K562 (cell line): ENCODE results near the gene PRDX6. TPM values are rescaled to one million over a fixed set of nuclear protein-coding genes. Genes with fewer than 3 reads are reported as not detected.
A peak's percentile ranks its signal among the peaks of the same experiment; 100 is the strongest.

Experiments
- ATAC-seq: fragments of 200-7000 bp; cut with Tn5 transposase; 3 replicates; pipeline ENCODE4 v1.9.1; 2020; ENCODE audit warnings: moderate library complexity
- BruUV-seq: library from RNA; stranded (reverse); fragments of 400-500 nt; replicated peaks from 2 replicates; lab custom pipeline; 2021; lab: Mats Ljungman, UMichigan
- CTCF ChIA-PET: fragments of 300-600 bp; formaldehyde crosslinking; extraction: SDS; loops from one replicate; lab custom pipeline; 2021; ENCODE audit warnings: low intra/inter-chr PET ratio; lab: Yijun Ruan, JAX
- POLR2A ChIA-PET: fragments of 300-600, 350-650 bp; sonication (Branson Sonifier 250); formaldehyde crosslinking; extraction: SDS; loops from one replicate; lab custom pipeline; 2021; ENCODE audit warnings: antibody characterized with exemption, inconsistent platforms; lab: Yijun Ruan, JAX
- DNase-seq, 4 experiments: peaks; one replicate each; pipeline versions ENCODE4 v3.0.0 to v3.0.0-alpha.2; 2011 to 2018; ENCODE audit warnings: low spot score in 3 of 4, mixed read lengths in 3 of 4; ENCODE audit errors: extremely low read depth in 1 of 4
- FAIRE-seq: peaks from 2 replicates; lab custom pipeline; 2011; peaks lifted over from hg19 to GRCh38; lab: Jason Lieb, UNC
- H2AFZ ChIP-seq: 2 replicates; pipeline ENCODE4 v1.6.0; 2011; ENCODE audit warnings: low read depth, low read length, control low read depth, inconsistent platforms
- H3K27ac ChIP-seq: fragments of 200-600 bp; 3 replicates; pipeline ENCODE4 v1.8.0; 2011; ENCODE audit warnings: low read depth, mild to moderate bottlenecking, control low read depth, inconsistent platforms, low read length, moderate library complexity, mixed read lengths; ENCODE audit errors: extremely low read depth
- H3K27me3 ChIP-seq, 2 experiments: fragments of 300-600 bp in 1 of 2; 2 replicates in 1 of 2; 3 replicates in 1 of 2; pipeline versions ENCODE4 v1.6.0 to v1.8.0; 2011; ENCODE audit warnings: inconsistent platforms in 2 of 2, low read length in 2 of 2, mild to moderate bottlenecking in 1 of 2, mixed read lengths in 1 of 2, moderate library complexity in 1 of 2; ENCODE audit not compliant: control insufficient read depth in 2 of 2, insufficient read depth in 2 of 2
- H3K36me3 ChIP-seq: fragments of 300-600 bp; 3 replicates; pipeline ENCODE4 v1.8.0; 2011; ENCODE audit warnings: mild to moderate bottlenecking, low read length, inconsistent platforms; ENCODE audit not compliant: control insufficient read depth, insufficient read depth
- H3K4me1 ChIP-seq, 2 experiments: fragments of 200-600 bp in 1 of 2; replicated peaks in 1 of 2; 2 replicates in 1 of 2; 3 replicates in 1 of 2; pipeline versions ENCODE4 v1.5.1 to v1.8.0; 2011; ENCODE audit warnings: inconsistent platforms in 2 of 2, low read length in 2 of 2, mild to moderate bottlenecking in 1 of 2, mixed read lengths in 1 of 2, moderate library complexity in 1 of 2; ENCODE audit not compliant: control insufficient read depth in 2 of 2, insufficient read depth in 2 of 2
- H3K4me2 ChIP-seq: 2 replicates; pipeline ENCODE4 v1.6.1; 2011; ENCODE audit warnings: low read length, control low read depth, inconsistent platforms, mixed read lengths; ENCODE audit not compliant: insufficient read depth
- H3K4me3 ChIP-seq: fragments of 200-600 bp; sonication (generic), shearing (Covaris generic); 2 replicates; pipeline ENCODE4 v1.5.1; 2016; ENCODE audit warnings: control low read depth, inconsistent platforms
- H3K79me2 ChIP-seq: fragments of 200-600 bp; 3 replicates; pipeline ENCODE4 v1.8.0; 2011; ENCODE audit warnings: low read length, inconsistent platforms; ENCODE audit not compliant: control insufficient read depth, insufficient read depth
- H3K9ac ChIP-seq, 2 experiments: 2 replicates each; pipeline versions ENCODE4 v1.6.0 to v1.6.1; 2011; ENCODE audit warnings: low read depth in 2 of 2, low read length in 2 of 2, control low read depth in 1 of 2, inconsistent platforms in 1 of 2, mild to moderate bottlenecking in 1 of 2, mixed read lengths in 1 of 2; ENCODE audit not compliant: insufficient read depth in 1 of 2
- H3K9me1 ChIP-seq: one replicate; pipeline ENCODE4 v1.6.0; 2011; ENCODE audit warnings: inconsistent platforms, mild to moderate bottlenecking, low read length, moderate library complexity; ENCODE audit not compliant: control insufficient read depth, insufficient read depth
- H3K9me3 ChIP-seq: replicated peaks from 2 replicates; pipeline ENCODE4 v1.5.1; 2011; ENCODE audit warnings: low read depth, low read length, inconsistent platforms; ENCODE audit not compliant: control insufficient read depth, insufficient read depth
- H4K20me1 ChIP-seq: replicated peaks from 2 replicates; pipeline ENCODE4 v1.6.1; 2011; ENCODE audit warnings: low read length, inconsistent platforms, mixed read lengths; ENCODE audit not compliant: control insufficient read depth, insufficient read depth
- ARID1B ChIP-seq: fragments of 450-650 bp; IDR thresholded peaks from 2 replicates; pipeline ENCODE4 v1.6.1; 2016; ENCODE audit warnings: antibody characterized with exemption, mild to moderate bottlenecking, inconsistent platforms
- CBFA2T3 ChIP-seq: fragments of 450-650 bp; IDR thresholded peaks from 2 replicates; pipeline ENCODE4 v1.6.1; 2017
- RBFOX2 ChIP-seq: fragments of 200-400 bp; formaldehyde crosslinking; IDR thresholded peaks from 2 replicates; pipeline ENCODE4 v1.6.1; 2017; ENCODE audit warnings: low read depth, mild to moderate bottlenecking, low read length, moderate library complexity
- ZNF23 ChIP-seq: fragments of 250-450 bp; sonication (Bioruptor Pico); IDR thresholded peaks from 2 replicates; pipeline ENCODE4 v1.4.0; 2020; ENCODE audit warnings: mild to moderate bottlenecking
- WGBS: fragments of 100-300 bp; shearing (Covaris generic); methylation state at CpG from one replicate; pipeline ENCODE4 v1.1.6; 2016; ENCODE audit warnings: low coverage, mixed read lengths; ENCODE audit not compliant: insufficient coverage; ENCODE audit errors: missing lambda C conversion rate; 5-methylcytosine and 5-hydroxymethylcytosine counted together
- in situ Hi-C: fragments of 300-500 bp; cut with MboI; formaldehyde crosslinking; loops from 4 replicates; pipeline ENCODE4 v1.15.0; 2018; ENCODE audit warnings: inconsistent platforms, mixed read lengths
- intact Hi-C: fragments of 100-400 bp; cut with micrococcal nuclease; formaldehyde crosslinking; loops from 2 replicates; pipeline ENCODE4 v1.14.2; 2022
- polyA plus RNA-seq, 8 experiments: library from polyadenylated mRNA; depleted of rRNA in 4 of 8; stranded (reverse) in 5 of 8; unstranded in 3 of 8; fragments of >200 nt; fragmentation: Nextera tagmentation in 2 of 8; fragmentation: Illumina TruSeq in 1 of 8; extraction: Ambion mirVana in 2 of 8; extraction: Trizol in 1 of 8; gene quantifications; 2 replicates each; pipeline versions ENCODE4 v1.2.1 to v1.2.3, GENCODE V29; 2011 to 2014; ENCODE audit warnings: inconsistent platforms in 1 of 8, missing spikeins in 1 of 8
- total RNA-seq, 7 experiments: library from RNA; depleted of rRNA in 6 of 7; stranded (reverse); fragments of >200 nt in 6 of 7; fragmentation: Illumina TruSeq in 2 of 7; extraction: Trizol in 2 of 7; gene quantifications; 2 replicates each; pipeline versions ENCODE4 v1.2.1 to v1.2.3, GENCODE V29; 2011 to 2021; ENCODE audit warnings: low replicate concordance in 1 of 7
- TF ChIP-seq, protein P1 (sequence below): fragments of 450-650 bp; conservative IDR thresholded peaks from 2 replicates; pipeline ENCODE4 v1.6.1; 2016; ENCODE audit warnings: missing genetic modification characterization, low read depth, mild to moderate bottlenecking, missing compliant biosample characterization, moderate library complexity

Gene PRDX6
- total and polyA plus RNA-seq, 9 of the 15 experiments (the other 6 are each of a cell fraction or from before 2014, with no cell fraction given) = 277 to 1,082 (median 610) TPM

- TF ChIP-seq, protein P1, sequence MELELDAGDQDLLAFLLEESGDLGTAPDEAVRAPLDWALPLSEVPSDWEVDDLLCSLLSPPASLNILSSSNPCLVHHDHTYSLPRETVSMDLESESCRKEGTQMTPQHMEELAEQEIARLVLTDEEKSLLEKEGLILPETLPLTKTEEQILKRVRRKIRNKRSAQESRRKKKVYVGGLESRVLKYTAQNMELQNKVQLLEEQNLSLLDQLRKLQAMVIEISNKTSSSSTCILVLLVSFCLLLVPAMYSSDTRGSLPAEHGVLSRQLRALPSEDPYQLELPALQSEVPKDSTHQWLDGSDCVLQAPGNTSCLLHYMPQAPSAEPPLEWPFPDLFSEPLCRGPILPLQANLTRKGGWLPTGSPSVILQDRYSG (tag) = no peak
- TF ChIP-seq ARID1B = no peak
These were observed 7.1 kb downstream of the PRDX6 start (continued) for GRCh38 chr1:173484276-173484675.

- Histone ChIP-seq H3K9ac (no peak overlapping the region), H3K27ac (no peak overlapping the region), H4K20me1 (no peaks in the 10 kb centered on the region), H3K4me1 (peaks cover 0 to under 1% of the 10 kb centered on the region in 2 experiments; a peak in 2 of 5 replicates), H3K4me2 (no peak overlapping the region), H3K9me1 (no peaks in the 10 kb centered on the region), H3K4me3 (no peak overlapping the region)
- intact Hi-C loops = no loop called here
- FAIRE-seq = no peak
- CTCF ChIA-PET = no interaction called here
- BruUV-seq = no TSS peak
- ATAC-seq = no peak
- TF ChIP-seq CBFA2T3 (no peak), ZNF23 (CRISPR knock-in tag) (no peak), RBFOX2 (peak; percentile 42)
- TF ChIP-seq, all 486 proteins: peak for 1
- H3K27me3 ChIP-seq = no peaks in the 10 kb centered on the region
- peaks cover 88% of the 10 kb centered on the region for H3K36me3 ChIP-seq
- H3K79me2 ChIP-seq = peaks cover 31% of the 10 kb centered on the region
- in situ Hi-C loops = no loop called here
- POLR2A ChIA-PET = interaction anchor here (0.6 to 1.4 kb wide), 3 partner anchors 9 to 230 kb away, joined by 3 to 9 read pairs (median 4); partner anchors contain the start of genes KLHL20 and PRDX6
- H2AFZ ChIP-seq = no peak overlapping the region
- 89% methylated on average over 7 of the region's 7 CpGs for WGBS
- DNase-seq = no peak
- no peaks in the 10 kb centered on the region for H3K9me3 ChIP-seq
These were observed 8.3 kb downstream of the PRDX6 start for GRCh38 chr1:173485401-173485800.
